ENCODE measurements around the gene NR4A1. TPM values are rescaled to one million over a fixed set of nuclear protein-coding genes. Genes with fewer than 3 reads are reported as not detected.
A peak's percentile ranks its signal among the peaks of the same experiment; 100 is the strongest.

The NR4A1 gene
- total and polyA plus RNA-seq, 2 of the 13 experiments (the other 11 are each of a cell fraction or from before 2014, with no cell fraction given), result 5.7 to 15.2 TPM

- TF ChIP-seq, protein P1, sequence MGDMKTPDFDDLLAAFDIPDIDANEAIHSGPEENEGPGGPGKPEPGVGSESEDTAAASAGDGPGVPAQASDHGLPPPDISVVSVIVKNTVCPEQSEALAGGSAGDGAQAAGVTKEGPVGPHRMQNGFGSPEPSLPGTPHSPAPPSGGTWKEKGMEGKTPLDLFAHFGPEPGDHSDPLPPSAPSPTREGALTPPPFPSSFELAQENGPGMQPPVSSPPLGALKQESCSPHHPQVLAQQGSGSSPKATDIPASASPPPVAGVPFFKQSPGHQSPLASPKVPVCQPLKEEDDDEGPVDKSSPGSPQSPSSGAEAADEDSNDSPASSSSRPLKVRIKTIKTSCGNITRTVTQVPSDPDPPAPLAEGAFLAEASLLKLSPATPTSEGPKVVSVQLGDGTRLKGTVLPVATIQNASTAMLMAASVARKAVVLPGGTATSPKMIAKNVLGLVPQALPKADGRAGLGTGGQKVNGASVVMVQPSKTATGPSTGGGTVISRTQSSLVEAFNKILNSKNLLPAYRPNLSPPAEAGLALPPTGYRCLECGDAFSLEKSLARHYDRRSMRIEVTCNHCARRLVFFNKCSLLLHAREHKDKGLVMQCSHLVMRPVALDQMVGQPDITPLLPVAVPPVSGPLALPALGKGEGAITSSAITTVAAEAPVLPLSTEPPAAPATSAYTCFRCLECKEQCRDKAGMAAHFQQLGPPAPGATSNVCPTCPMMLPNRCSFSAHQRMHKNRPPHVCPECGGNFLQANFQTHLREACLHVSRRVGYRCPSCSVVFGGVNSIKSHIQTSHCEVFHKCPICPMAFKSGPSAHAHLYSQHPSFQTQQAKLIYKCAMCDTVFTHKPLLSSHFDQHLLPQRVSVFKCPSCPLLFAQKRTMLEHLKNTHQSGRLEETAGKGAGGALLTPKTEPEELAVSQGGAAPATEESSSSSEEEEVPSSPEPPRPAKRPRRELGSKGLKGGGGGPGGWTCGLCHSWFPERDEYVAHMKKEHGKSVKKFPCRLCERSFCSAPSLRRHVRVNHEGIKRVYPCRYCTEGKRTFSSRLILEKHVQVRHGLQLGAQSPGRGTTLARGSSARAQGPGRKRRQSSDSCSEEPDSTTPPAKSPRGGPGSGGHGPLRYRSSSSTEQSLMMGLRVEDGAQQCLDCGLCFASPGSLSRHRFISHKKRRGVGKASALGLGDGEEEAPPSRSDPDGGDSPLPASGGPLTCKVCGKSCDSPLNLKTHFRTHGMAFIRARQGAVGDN (CRISPR knock-in tag; IDR thresholded peaks at IDR 0.05), result peak; percentile 17; the same call in 1 of the 2 replicates
- TF ChIP-seq ZNF362 (CRISPR knock-in tag; IDR thresholded peaks at IDR 0.05; ENCODE audit: borderline replicate concordance), result no peak
- no peak for TF ChIP-seq MAZ (IDR thresholded peaks at IDR 0.05; ENCODE audit: borderline replicate concordance, low read depth, low read length)
- 0 out of 2 replicates have a peak, but pooled peaks have one; percentile 40 for TF ChIP-seq MAZ (CRISPR knock-in tag; IDR thresholded peaks at IDR 0.05; ENCODE audit: low read depth)
- TF ChIP-seq ZNF770 (CRISPR knock-in tag; IDR thresholded peaks at IDR 0.05), result no peak
- TF ChIP-seq, protein P2, sequence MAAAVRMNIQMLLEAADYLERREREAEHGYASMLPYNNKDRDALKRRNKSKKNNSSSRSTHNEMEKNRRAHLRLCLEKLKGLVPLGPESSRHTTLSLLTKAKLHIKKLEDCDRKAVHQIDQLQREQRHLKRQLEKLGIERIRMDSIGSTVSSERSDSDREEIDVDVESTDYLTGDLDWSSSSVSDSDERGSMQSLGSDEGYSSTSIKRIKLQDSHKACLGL (CRISPR knock-in tag; IDR thresholded peaks at IDR 0.05), result no peak
- no peak for TF ChIP-seq TCF7 (IDR thresholded peaks at IDR 0.05; ENCODE audit: low read depth)
- TF ChIP-seq CENPBD1 (CRISPR knock-in tag; IDR thresholded peaks at IDR 0.05; ENCODE audit: borderline replicate concordance, low read depth), result no peak
- no peak for TF ChIP-seq HNRNPH1 (optimal IDR thresholded peaks at IDR 0.05; ENCODE audit: low read depth, low read length)
- no peak for TF ChIP-seq SIX1 (CRISPR knock-in tag; IDR thresholded peaks at IDR 0.05; ENCODE audit: borderline replicate concordance)
- no peak for TF ChIP-seq SYNCRIP (IDR thresholded peaks at IDR 0.05; ENCODE audit: insufficient read depth, low read depth, low read length)
- TF ChIP-seq POLR2A (IDR thresholded peaks at IDR 0.05; ENCODE audit: insufficient read depth in 1 of 2, low read depth in 2 of 2, low read length in 2 of 2), result no peak
- TF ChIP-seq ZNF652 (CRISPR knock-in tag; IDR thresholded peaks at IDR 0.05; ENCODE audit: borderline replicate concordance, low read depth), result no peak
- no peak for TF ChIP-seq KLF13 (CRISPR knock-in tag; IDR thresholded peaks at IDR 0.05)
- TF ChIP-seq ZNF292 (CRISPR knock-in tag; IDR thresholded peaks at IDR 0.05; ENCODE audit: borderline replicate concordance, low read depth), result no peak
- TF ChIP-seq NFRKB (IDR thresholded peaks at IDR 0.05), result no peak
- no peak for TF ChIP-seq ZFYVE20 (CRISPR knock-in tag; IDR thresholded peaks at IDR 0.05; ENCODE audit: borderline replicate concordance, low read depth)
- TF ChIP-seq ZNF546 (CRISPR knock-in tag; conservative IDR thresholded peaks at IDR 0.05), result no peak
Observed at GRCh38 chr12:52081263-52081733, 30.1 kb downstream of the NR4A1 start (continued).

All from HepG2 (cell line).